Prostate gland (tissue), 2 donors: Measurements from ENCODE around the gene FGA.

Experiments used
- CTCF ChIP-seq, 4 experiments: fragments of 200-600 bp in 2 of 4; fragments of 450-650 bp in 2 of 4; sonication (generic) in 2 of 4; IDR thresholded peaks; 1 replicate in 3 of 4; 2 replicates in 1 of 4; pipeline ENCODE4 v1.5.1; 2016 to 2019; ENCODE audit warnings: antibody characterized with exemption in 4 of 4, mild to moderate bottlenecking in 2 of 4, moderate library complexity in 2 of 4
- POLR2AphosphoS5 ChIP-seq: sonication (generic); formaldehyde crosslinking; IDR thresholded peaks from one replicate; pipeline ENCODE4 v1.6.1; 2017; ENCODE audit warnings: antibody characterized with exemption

DNA sequence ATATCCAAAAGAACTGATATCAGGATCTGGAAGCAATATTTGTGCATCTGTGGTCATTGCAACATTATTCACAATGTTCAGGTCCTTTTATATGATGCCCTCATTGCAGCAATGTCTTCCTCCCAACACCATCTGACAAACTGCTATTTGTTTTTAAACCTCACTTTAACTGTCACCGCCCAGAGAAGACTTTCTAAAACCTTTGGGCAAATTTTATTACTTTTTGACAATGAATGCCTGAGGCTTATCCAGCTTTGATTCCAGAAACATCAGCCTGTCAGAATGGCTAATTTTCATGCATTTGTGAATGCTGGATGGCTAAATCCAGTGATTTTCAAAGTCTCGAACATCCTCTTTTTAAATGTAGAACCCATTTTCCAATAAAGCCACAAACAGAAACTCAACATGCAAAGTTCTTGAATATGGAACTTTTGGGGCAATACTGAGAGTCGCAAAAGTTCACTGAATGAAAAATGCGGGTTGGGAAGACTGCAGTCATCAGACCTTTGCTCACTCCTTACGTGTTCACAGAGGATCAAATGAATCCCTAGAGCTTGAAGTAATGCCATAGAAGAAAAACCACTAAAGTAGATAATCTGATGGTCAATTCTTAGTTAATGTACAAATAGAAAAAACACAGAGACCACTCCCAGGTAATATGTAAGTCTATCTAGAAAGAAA is 17.2 kb downstream of the FGA start:
- TF ChIP-seq CTCF (IDR thresholded peaks at IDR 0.05) (no peak), POLR2AphosphoS5 (no peak)
